NCI-H1048 (cell line): Measurements from ENCODE around the gene SLC7A6OS.

Experiments used
- DNase-seq: peaks from one replicate; lab custom pipeline; 2025; lab: John Stamatoyannopoulos, UW

SLC7A6OS gene

DNA sequence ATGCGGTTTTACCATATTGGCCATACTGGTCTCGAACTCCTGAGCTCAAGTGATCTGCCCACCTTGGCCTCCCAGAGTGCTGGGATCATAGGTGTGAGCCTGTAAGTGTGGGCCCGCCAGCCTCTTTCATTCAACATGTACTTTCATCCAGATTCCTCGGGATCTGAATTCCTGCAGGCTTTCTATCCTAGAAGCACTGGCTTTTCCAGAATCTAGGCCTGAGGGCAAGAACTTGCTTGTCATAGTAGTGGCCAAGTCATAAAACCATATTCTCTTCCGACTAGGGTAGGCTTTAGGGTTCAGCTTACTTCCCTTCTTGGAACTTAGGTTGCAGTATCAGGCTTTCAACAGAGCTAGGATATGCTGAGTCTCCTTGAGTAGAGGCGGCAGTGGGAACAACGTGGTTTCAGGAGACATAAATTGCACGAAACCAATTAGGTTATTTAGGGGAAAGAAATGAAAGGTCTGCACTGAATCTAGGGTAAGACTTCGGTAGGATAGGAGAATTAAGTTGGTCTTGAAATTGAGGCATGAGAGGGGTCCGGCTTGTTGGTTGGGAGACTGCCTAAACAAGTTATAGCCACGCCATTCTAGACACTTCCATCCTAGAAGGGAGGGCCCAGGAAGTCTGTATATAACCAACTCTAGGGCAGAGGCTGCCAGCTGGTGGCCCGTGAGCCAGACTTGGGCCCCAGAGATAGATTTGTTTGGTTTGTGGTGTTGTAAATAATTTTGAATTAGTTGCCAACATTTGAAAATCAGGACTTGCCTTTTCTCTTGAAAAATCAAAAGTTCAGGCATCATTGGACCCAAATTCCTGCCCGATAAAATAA lies 30.8 kb downstream of the SLC7A6OS start:
- DNase-seq, result no peak

- DNase-seq, result no peak
These were observed 34.5 kb downstream of the SLC7A6OS start for GRCh38 chr16:68276223-68276622.

- no peak for DNase-seq
These were observed 35.0 kb downstream of the SLC7A6OS start for GRCh38 chr16:68275611-68276191.

DNA sequence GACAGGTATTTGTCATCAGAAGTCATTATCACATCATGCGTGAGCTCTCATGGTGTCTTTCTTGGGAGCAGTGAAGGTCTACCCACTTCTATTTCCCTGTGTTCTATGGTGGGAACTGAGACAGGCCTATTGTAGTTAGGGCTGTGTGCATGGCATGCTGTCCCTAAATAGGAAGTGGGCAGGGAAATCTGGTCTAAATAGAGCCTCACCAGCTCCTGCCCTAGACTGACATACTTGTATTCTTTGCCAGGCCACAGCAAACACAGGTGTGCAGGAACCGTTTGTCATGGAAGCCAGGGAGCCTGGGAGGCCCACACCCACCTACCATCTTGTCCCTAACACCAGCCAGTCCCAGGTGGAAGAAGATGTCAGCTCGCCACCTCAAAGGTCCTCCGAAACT lies 36.3 kb downstream of the SLC7A6OS start:
- DNase-seq, result no peak

GRCh38 chr16:68273896-68274295 lies 36.9 kb downstream of the SLC7A6OS start:
- DNase-seq, result no peak

- no peak for DNase-seq
These were observed 37.3 kb downstream of the SLC7A6OS start for GRCh38 chr16:68273459-68273858.

- no peak for DNase-seq
These were observed 38.1 kb downstream of the SLC7A6OS start for GRCh38 chr16:68272507-68273209.

GRCh38 chr16:68270353-68270752 lies 40.4 kb downstream of the SLC7A6OS start:
- no peak for DNase-seq

- DNase-seq, result no peak
These were observed 41.0 kb downstream of the SLC7A6OS start for GRCh38 chr16:68269793-68270192.

DNA sequence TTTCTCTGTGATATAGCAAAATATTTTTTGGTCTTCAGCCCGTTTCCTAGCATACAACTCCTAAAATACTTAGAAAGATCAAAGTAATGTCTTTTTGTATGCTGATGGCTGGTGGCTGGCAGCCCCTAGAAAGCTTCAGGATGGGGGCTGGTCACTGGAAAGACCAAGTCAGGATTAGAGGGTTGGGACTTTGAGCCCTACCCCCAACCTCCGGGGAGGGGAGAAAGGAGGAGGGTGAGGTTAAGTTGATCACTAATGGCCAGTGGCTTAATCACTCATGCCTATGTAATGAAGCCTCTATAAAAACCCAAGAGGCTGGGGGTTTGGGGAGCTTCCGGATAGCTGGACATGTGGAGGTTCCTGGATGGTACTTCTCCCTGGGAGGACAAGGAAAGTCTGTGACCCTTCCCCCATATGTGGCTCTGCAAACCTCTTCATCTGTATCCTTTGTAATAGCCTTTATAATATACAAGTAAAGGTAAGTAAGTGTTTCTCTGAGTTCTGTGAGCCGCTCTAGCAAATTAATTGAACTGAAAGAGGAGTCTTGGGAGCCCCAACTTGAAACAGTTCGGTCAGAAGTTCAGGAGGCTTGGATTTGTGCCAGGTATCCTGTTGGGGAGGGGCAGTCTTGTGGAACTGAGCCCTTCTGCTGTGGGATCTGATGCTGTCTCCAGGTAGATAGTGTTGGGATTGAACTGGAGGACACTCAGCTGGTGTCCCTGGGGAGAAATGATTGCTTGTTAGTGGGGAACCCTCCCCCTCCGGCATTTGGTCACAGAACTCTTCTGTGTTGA lies 42.9 kb downstream of the SLC7A6OS start:
- no peak for DNase-seq

- DNase-seq, result no peak
These were observed 45.4 kb downstream of the SLC7A6OS start for GRCh38 chr16:68265078-68265920.

DNA sequence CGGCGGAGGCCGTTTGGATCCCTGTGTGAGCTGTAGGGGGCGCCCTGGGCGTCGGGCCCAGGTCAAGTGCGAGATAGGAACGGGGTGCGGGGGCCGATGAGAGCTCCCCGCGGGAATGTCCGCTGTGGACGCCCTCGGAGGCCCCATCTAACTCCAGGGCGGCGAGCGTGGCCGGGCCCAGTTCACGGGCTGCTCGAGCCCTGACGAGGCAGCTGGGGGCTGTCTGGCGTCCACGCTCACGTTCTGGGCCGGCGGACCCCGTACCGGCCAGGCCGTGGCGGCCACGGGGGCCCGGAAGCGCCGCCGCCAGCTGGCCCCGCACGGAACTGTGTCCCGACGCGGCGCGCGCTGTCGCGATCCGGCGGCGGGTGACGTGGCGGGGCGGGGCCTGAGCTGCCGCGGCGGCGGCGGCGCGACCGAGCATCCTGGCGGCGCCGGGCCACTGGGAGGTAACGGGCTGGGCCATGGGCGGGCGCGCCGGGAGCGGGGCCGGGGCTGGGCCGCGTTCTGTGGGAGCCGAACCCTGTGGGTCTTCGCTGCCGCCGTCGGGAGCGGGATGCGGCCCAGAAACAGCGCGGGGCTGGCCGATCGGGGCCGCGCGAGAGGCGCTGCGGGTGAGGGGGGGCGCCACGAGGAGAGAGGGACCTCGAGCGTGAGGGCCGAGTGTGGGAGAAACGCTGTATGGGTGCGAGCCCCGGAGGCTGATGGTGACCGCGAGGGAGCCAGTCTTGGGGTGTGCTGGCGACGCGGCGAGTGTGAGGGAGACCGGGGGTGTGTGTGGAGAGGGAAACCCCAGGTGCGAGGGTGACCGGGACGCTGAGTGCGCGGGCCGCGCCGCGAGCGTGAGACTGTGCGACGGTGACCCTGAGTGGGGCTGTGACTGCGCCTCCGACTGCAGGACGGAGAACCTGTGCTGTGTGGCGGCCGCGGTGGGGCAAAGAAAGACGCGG lies 46.3 kb downstream of the SLC7A6OS start, which contains the start of gene SLC7A6:
TSS of gene SLC7A6 (plus strand) at position 399 of the 950 bp plus-strand sequence. CDS start 10,201 bp downstream, outside the sequence.
- no peak for DNase-seq

DNA sequence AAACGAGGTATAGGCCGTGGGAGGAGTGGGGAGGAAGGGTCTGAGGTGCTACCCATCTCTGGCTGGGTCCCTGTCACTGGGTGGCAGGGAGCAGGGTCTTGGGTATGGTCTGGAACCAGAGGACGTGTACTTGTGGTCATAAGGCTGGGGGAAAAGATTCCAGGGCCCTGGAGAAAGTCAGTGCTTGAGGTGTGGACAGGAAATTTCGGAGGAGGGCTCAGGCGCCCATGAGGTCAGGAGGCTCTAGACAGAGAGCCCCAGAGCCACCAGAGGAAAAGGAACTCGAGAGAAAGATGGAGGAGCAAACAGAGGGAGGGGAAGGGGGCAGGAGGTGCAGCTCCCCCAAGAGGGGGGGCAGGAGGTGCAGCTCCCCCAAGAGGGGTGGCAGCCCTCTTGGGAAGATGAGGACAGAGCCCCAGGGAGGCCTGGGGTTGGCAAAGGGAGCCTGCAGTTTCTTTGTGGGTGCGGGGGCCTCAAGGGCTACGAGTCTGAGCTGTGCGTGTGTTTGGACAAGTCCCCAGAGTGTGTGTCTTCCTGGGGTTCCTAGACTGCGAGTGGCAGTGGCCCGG lies 47.1 kb downstream of the SLC7A6OS start:
- DNase-seq, result no peak

DNA sequence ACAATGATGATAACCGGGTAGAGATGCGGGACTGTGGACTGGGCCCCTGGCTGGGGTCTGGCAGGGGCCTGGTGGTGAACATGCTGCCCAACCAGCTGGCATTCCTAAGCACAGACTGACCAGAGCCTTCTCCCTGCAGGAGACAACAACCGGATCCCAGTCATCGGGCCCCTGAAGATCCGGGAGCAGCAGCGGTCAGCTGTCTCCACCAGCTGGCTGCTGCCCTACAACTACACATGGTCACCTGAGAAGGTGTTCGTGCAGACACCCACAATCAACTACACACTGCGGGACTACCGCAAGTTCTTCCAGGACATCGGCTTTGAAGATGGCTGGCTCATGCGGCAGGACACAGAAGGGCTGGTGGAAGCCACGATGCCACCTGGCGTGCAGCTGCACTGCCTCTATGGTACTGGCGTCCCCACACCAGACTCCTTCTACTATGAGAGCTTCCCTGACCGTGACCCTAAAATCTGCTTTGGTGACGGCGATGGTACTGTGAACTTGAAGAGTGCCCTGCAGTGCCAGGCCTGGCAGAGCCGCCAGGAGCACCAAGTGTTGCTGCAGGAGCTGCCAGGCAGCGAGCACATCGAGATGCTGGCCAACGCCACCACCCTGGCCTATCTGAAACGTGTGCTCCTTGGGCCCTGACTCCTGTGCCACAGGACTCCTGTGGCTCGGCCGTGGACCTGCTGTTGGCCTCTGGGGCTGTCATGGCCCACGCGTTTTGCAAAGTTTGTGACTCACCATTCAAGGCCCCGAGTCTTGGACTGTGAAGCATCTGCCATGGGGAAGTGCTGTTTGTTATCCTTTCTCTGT lies 51.5 kb downstream of the SLC7A6OS start:
- DNase-seq, result no peak

GRCh38 chr16:68257906-68258800 lies 52.6 kb downstream of the SLC7A6OS start:
- no peak for DNase-seq

- DNase-seq, result no peak
These were observed 53.4 kb downstream of the SLC7A6OS start for GRCh38 chr16:68257251-68257905.

DNA sequence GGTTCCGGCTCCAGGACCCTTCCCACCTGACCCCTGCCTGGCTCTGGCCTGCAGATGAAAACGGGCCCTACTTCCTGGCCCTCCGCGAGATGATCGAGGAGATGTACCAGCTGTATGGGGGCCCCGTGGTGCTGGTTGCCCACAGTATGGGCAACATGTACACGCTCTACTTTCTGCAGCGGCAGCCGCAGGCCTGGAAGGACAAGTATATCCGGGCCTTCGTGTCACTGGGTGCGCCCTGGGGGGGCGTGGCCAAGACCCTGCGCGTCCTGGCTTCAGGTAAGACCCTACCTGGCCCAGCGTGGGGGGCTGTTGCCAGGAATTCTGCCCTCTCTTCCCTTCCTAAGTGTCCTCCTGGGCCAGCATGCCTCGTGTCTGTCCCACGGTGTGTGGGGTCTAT lies 55.0 kb downstream of the SLC7A6OS start:
- DNase-seq, result no peak
